OCI-LY3 (cell line): Measurements from ENCODE around the gene FASTK.

Source experiments
- H2AFZ ChIP-seq: fragments of 200-600, 300-600 bp; shearing (Covaris generic); 2 replicates; pipeline ENCODE4 v1.6.0; 2014; ENCODE audit warnings: antibody characterized with exemption, low read depth, low read length
- H3K27ac ChIP-seq: fragments of 200-600, 300-600 bp; sonication (generic); 2 replicates; pipeline ENCODE4 v1.5.1; 2014; ENCODE audit warnings: mild to moderate bottlenecking, low read length, moderate library complexity, mixed read lengths
- H3K27me3 ChIP-seq: fragments of 200-600, 300-600 bp; sonication (generic); 2 replicates; pipeline ENCODE4 v1.6.1; 2014; ENCODE audit warnings: low read depth, low read length, mixed read lengths
- H3K36me3 ChIP-seq: fragments of 200-600, 300-600 bp; sonication (generic); replicated peaks from 2 replicates; pipeline ENCODE3; 2014; ENCODE audit warnings: low read depth, low read length, mixed read lengths
- H3K4me1 ChIP-seq: fragments of 300-600, 200-600 bp; sonication (generic); 2 replicates; pipeline ENCODE4 v1.6.1; 2014; ENCODE audit warnings: low read length, mixed read lengths
- H3K4me2 ChIP-seq: fragments of 200-600, 300-600 bp; sonication (generic); 2 replicates; pipeline ENCODE4 v1.6.1; 2014; ENCODE audit warnings: low read length, mixed read lengths
- H3K4me3 ChIP-seq: fragments of 300-600, 200-600 bp; sonication (generic); 2 replicates; pipeline ENCODE4 v1.5.1; 2014; ENCODE audit warnings: antibody characterized with exemption, mild to moderate bottlenecking, low read length, moderate library complexity
- H3K79me2 ChIP-seq: fragments of 300-600, 200-600 bp; shearing (Covaris generic); 2 replicates; pipeline ENCODE4 v1.6.1; 2014; ENCODE audit warnings: mild to moderate bottlenecking, low read length, mixed read lengths
- H3K9ac ChIP-seq: fragments of 300-600, 200-600 bp; shearing (Covaris generic); 2 replicates; pipeline ENCODE4 v1.6.0; 2014; ENCODE audit warnings: mild to moderate bottlenecking, low read length, moderate library complexity
- H3K9me3 ChIP-seq: fragments of 200-600, 300-600 bp; shearing (Covaris generic); 2 replicates; pipeline ENCODE4 v1.6.1; 2014; ENCODE audit warnings: low read length, mixed read lengths; ENCODE audit not compliant: insufficient read depth
- H4K20me1 ChIP-seq: fragments of 200-600, 300-600 bp; sonication (generic); 2 replicates; pipeline ENCODE4 v1.6.1; 2016; ENCODE audit warnings: low read length, mixed read lengths; ENCODE audit not compliant: insufficient read depth
- EZH2phosphoT487 ChIP-seq: fragments of 200-600 bp; shearing (Covaris generic); IDR thresholded peaks from 2 replicates; pipeline ENCODE4 v1.6.1; 2018; ENCODE audit warnings: antibody characterized with exemption, mixed run types, low read depth
- TF ChIP-seq, protein P1 (sequence below): fragments of 200-600, 300-600 bp; sonication (generic); IDR thresholded peaks from 2 replicates; pipeline ENCODE4 v1.5.1; 2014; ENCODE audit warnings: antibody characterized with exemption, low read length, low read depth

Gene FASTK

DNA sequence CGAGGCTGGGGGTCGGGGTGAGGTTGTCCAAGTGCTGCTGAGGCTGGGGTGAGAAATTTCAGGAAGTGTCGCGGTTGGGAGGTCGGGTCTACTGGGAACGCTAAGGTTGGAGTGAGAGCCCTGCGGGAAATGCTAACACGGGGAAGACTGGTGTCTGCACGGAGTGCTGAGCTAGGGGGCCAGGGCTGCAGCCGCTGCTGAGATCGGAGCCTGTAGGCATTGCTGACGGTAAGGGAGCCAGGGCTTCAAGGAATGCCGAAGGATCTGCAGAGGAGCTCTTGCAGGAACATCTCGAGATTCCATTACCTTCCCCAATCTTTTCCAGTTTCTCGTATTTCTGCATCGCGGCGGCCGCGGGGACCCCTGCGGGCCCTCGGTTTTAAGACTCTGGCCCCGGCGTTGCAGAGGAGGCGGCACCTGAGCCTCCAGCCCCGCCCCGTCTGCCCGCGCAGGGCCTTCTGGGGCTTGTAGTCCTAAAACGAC is 23.1 kb downstream of the FASTK start, which contains the start of gene CDK5:
Gene CDK5 (minus strand): TSS at position 392 of the 483 bp plus-strand sequence. CDS start 49 bp downstream, at position 343.
- Histone ChIP-seq H3K9ac (peak within 1 kb of the TSS; percentile 87), H3K27ac (peak within 1 kb of the TSS; percentile 72), H3K4me1 (peaks cover 16% of the 10 kb centered on the region)

DNA sequence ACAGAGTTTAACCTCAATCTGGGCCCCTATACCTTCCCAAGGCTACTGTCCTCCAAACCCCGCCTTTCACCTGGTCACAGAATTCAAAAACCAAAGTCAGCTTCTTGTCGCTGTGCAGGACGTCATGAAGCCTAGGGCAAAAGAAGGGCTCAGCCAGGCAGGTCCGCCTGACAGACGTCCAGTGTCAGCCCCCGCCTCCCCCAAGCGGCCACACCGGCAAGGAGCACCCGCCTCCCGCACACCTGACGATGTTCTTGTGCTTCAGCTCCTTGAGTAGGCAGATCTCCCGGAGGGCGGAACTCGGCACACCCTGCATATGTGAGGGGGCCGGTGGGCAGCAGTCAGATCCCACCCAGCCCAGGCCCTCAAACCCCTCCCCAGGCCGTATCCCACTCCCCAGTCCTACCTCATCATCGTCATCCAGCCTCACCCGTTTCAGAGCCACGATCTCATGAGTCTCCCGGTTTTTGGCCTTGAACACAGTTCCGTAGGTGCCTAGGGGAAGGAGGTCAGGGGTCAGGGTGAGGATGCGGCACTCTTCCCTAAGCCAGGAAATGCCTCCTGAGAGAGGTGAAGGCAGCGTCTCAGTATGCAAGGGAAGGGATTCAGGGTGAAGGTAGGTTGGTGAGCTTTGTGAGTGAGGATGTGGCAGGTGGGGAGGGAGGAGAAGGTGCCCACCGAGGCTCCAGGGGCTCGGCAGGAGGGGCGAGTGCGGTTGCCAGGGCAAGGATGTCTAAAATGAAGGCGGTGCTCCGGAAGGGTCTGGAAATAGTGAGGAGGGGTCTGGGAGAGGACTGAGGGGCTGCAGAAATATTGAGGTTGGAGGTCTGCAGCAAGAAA is 23.7 kb downstream of the FASTK start:
- TF ChIP-seq, protein P1, sequence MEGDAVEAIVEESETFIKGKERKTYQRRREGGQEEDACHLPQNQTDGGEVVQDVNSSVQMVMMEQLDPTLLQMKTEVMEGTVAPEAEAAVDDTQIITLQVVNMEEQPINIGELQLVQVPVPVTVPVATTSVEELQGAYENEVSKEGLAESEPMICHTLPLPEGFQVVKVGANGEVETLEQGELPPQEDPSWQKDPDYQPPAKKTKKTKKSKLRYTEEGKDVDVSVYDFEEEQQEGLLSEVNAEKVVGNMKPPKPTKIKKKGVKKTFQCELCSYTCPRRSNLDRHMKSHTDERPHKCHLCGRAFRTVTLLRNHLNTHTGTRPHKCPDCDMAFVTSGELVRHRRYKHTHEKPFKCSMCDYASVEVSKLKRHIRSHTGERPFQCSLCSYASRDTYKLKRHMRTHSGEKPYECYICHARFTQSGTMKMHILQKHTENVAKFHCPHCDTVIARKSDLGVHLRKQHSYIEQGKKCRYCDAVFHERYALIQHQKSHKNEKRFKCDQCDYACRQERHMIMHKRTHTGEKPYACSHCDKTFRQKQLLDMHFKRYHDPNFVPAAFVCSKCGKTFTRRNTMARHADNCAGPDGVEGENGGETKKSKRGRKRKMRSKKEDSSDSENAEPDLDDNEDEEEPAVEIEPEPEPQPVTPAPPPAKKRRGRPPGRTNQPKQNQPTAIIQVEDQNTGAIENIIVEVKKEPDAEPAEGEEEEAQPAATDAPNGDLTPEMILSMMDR, result no peak
- no peak for TF ChIP-seq EZH2phosphoT487
- no peaks in the 10 kb centered on the region for H3K27me3 ChIP-seq
- no peaks in the 10 kb centered on the region for H3K36me3 ChIP-seq
- H3K9ac ChIP-seq, result peak overlapping the region; percentile 71
- peaks cover 23% of the 10 kb centered on the region for H3K79me2 ChIP-seq
- peaks cover 12% of the 10 kb centered on the region for H4K20me1 ChIP-seq
- peaks cover 16% of the 10 kb centered on the region for H3K4me1 ChIP-seq
- H2AFZ ChIP-seq, result 0 out of 2 replicates have a peak overlapping the region, but pooled peaks have one; percentile 52
- no peaks in the 10 kb centered on the region for H3K9me3 ChIP-seq
- H3K27ac ChIP-seq, result no peak overlapping the region
- peak overlapping the region; percentile 90 for H3K4me3 ChIP-seq
- peak overlapping the region; percentile 90 for H3K4me2 ChIP-seq

More for the DNA sequence above, 23.1 kb downstream of the FASTK start, which contains the start of gene CDK5:
- Histone ChIP-seq H2AFZ (peak within 1 kb of the TSS; percentile 52; the same call in 1 of the 2 replicates), H3K36me3 (no peaks in the 10 kb centered on the region), H4K20me1 (peaks cover 12% of the 10 kb centered on the region), H3K4me3 (peak within 1 kb of the TSS; percentile 90), H3K79me2 (peaks cover 26% of the 10 kb centered on the region), H3K9me3 (no peaks in the 10 kb centered on the region), H3K4me2 (peak within 1 kb of the TSS; percentile 99), H3K27me3 (no peaks in the 10 kb centered on the region)
- TF ChIP-seq, protein P1, result no peak
- TF ChIP-seq EZH2phosphoT487, result no peak

DNA sequence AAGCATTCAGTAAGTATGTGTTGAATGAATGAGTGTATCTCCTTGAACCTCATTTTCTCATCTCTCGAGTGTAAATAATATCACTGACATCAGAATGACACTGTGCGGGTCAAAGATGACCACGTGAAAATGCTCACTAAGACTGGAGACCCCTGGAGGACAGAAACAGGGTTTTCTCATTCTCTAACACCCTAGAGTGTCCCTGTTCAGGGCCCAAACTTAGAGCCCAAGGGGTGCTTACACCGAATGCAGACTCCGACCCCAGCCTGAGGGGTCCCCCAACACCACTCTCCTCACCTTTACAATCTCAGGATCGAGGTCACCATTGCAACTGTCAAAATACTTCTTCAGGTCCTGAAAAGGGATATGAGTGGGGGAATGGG is 24.3 kb downstream of the FASTK start:
- Histone ChIP-seq H3K36me3 (no peaks in the 10 kb centered on the region), H3K4me2 (no peak overlapping the region), H2AFZ (no peak overlapping the region), H3K9me3 (no peaks in the 10 kb centered on the region), H3K9ac (no peak overlapping the region), H3K4me1 (peaks cover 14% of the 10 kb centered on the region), H3K79me2 (peaks cover 17% of the 10 kb centered on the region), H3K4me3 (no peak overlapping the region), H3K27me3 (no peaks in the 10 kb centered on the region), H3K27ac (no peak overlapping the region), H4K20me1 (peaks cover 8% of the 10 kb centered on the region)
- no peak for TF ChIP-seq EZH2phosphoT487
- TF ChIP-seq, protein P1, result no peak

DNA sequence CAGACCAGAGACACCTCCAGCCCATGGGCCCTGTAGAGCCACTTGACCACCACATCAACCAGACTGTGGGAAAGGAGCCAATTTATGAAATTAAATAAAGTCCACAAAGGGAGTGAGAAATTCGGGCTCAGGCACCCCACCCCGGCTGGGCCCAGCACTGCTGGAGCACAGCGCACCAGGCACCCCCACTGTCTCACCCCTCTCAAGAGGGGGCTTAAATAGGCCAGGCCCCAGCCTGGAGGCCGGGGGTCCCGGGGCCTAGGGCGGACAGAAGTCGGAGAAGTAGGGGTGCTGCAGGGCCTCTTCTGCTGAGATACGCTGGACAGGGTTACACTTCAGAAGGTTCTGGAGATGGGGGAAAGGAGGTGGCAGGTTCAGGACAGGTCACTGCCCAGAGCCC is 26.9 kb downstream of the FASTK start:
- no peak overlapping the region for H3K4me2 ChIP-seq

More for the DNA sequence above, 26.9 kb downstream of the FASTK start:
- no peak overlapping the region for H3K27ac ChIP-seq
- H2AFZ ChIP-seq, result no peak overlapping the region
- no peaks in the 10 kb centered on the region for H3K27me3 ChIP-seq
- TF ChIP-seq EZH2phosphoT487, result no peak
- TF ChIP-seq, protein P1, result no peak
- no peaks in the 10 kb centered on the region for H4K20me1 ChIP-seq
- H3K9ac ChIP-seq, result no peak overlapping the region
- H3K4me1 ChIP-seq, result peaks cover 6% of the 10 kb centered on the region; the same call in 1 of the 2 replicates
- H3K79me2 ChIP-seq, result no peaks in the 10 kb centered on the region
- H3K9me3 ChIP-seq, result no peaks in the 10 kb centered on the region
- no peaks in the 10 kb centered on the region for H3K36me3 ChIP-seq
- H3K4me3 ChIP-seq, result no peak overlapping the region
